Measurements from ENCODE around the gene BLZF1.

Gene BLZF1

DNA sequence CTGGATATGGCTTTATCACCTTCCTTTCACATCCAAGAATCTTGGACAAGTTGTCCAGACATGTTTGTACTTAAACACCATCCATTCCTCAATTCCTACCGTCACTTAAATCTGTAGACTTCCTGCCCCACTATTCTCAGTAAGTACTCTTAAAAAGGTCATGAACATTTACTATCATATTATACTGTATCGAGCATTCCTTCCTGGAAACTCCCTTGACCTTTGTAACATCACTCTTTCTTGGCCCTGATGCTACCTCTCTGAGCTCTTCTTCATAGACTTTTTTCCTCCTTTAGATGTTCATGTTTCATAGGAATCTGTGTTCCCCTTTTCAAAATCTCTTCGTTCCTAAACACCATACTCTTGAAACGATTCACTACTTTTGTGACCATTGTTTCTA, 15.5 kb downstream of the BLZF1 start:
- H4K8ac ChIP-seq (ENCODE audit: low read length), result no peak overlapping the region
- no peak overlapping the region for H2AFZ ChIP-seq (ENCODE audit: low read depth, low read length)
- no peak overlapping the region for H3K23ac ChIP-seq (ENCODE audit: low read length in 2 of 2)
- peaks cover 2 to 94% of the 10 kb centered on the region in 2 experiments for H3K36me3 ChIP-seq (ENCODE audit: control insufficient read depth in 1 of 2, insufficient read depth in 2 of 2, low read depth in 1 of 2, low read length in 2 of 2)
- H3K4me1 ChIP-seq (ENCODE audit: control insufficient read depth, insufficient read depth, low read depth, low read length), result no peaks in the 10 kb centered on the region
- H3K4ac ChIP-seq (ENCODE audit: low read depth in 1 of 2, low read length in 2 of 2), result no peak overlapping the region
- H4K91ac ChIP-seq (ENCODE audit: low read length), result no peak overlapping the region
- H3K9ac ChIP-seq (ENCODE audit: low read length), result no peak overlapping the region
- H3K4me3 ChIP-seq (ENCODE audit: insufficient read depth in 1 of 2, low read depth in 1 of 2, low read length in 2 of 2), result no peak overlapping the region
- H3K18ac ChIP-seq (ENCODE audit: low read depth in 1 of 2, low read length in 2 of 2), result no peak overlapping the region
- no peak overlapping the region for H3K4me2 ChIP-seq (ENCODE audit: low read length, poor library complexity, severe bottlenecking)
- no peaks in the 10 kb centered on the region for H3K27me3 ChIP-seq (ENCODE audit: control insufficient read depth in 1 of 2, insufficient read depth in 1 of 2, low read length in 2 of 2)
- H2BK12ac ChIP-seq (ENCODE audit: low read length in 2 of 2), result no peak overlapping the region
- WGBS, result 97% methylated on average over 2 of the region's 4 CpGs
- no peak overlapping the region for H2BK5ac ChIP-seq (ENCODE audit: low read depth, low read length, poor library complexity, severe bottlenecking)
- H2BK120ac ChIP-seq (ENCODE audit: low read depth, low read length), result no peak overlapping the region
- no peak overlapping the region for H3K27ac ChIP-seq (ENCODE audit: low read length, poor library complexity, severe bottlenecking)
- no peak for DNase-seq
- H3K79me1 ChIP-seq (replicated peaks; ENCODE audit: low read length, poor library complexity, severe bottlenecking), result peaks cover 9% of the 10 kb centered on the region
- H3K9me3 ChIP-seq (ENCODE audit: control insufficient read depth, low read length), result no peaks in the 10 kb centered on the region
- no peak overlapping the region for H2AK5ac ChIP-seq (ENCODE audit: low read length, severe bottlenecking)
- H2BK15ac ChIP-seq (ENCODE audit: low read depth, poor library complexity, severe bottlenecking), result no peak overlapping the region
- H3K14ac ChIP-seq (ENCODE audit: low read length in 2 of 2), result no peak overlapping the region

DNA sequence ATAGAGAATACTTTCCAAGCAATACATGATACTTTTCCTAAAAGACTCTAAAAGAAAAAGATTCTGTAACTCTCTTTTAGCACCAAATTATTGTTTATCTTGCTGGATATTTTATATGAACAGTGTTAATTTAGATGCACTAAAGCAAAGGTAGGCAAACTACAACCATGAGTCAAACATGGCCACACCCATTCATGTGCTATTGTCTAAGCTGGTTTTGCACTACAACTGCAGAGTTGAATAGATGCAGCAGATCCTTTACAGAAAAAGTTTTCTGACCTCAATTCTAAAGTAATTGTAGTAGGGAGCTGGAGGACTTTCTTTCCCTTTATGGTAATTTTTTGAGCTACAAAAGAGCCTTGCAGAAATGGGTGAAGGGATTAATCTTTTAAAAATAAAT, 19.4 kb downstream of the BLZF1 start:
- no peak overlapping the region for H3K4ac ChIP-seq (ENCODE audit: low read depth in 1 of 2, low read length in 2 of 2)
- H3K27me3 ChIP-seq (ENCODE audit: control insufficient read depth in 1 of 2, insufficient read depth in 1 of 2, low read length in 2 of 2), result no peaks in the 10 kb centered on the region

GRCh38 chr1:169390303-169390702, 22.3 kb downstream of the BLZF1 start:
- no peak overlapping the region for H3K4me3 ChIP-seq (ENCODE audit: insufficient read depth in 1 of 2, low read depth in 1 of 2, low read length in 2 of 2)
- H2BK120ac ChIP-seq (ENCODE audit: low read depth, low read length), result no peak overlapping the region
- H2BK5ac ChIP-seq (ENCODE audit: low read depth, low read length, poor library complexity, severe bottlenecking), result no peak overlapping the region
- no peak overlapping the region for H3K4ac ChIP-seq (ENCODE audit: low read depth in 1 of 2, low read length in 2 of 2)
- H3K9ac ChIP-seq (ENCODE audit: low read length), result no peak overlapping the region
- no peak overlapping the region for H3K27ac ChIP-seq (ENCODE audit: low read length, poor library complexity, severe bottlenecking)
- H3K9me3 ChIP-seq (ENCODE audit: control insufficient read depth, low read length), result no peaks in the 10 kb centered on the region
- no peak overlapping the region for H2BK12ac ChIP-seq (ENCODE audit: low read length in 2 of 2)
- no peak overlapping the region for H4K8ac ChIP-seq (ENCODE audit: low read length)
- no peak overlapping the region for H2BK15ac ChIP-seq (ENCODE audit: low read depth, poor library complexity, severe bottlenecking)
- peaks cover 11% of the 10 kb centered on the region for H3K79me1 ChIP-seq (replicated peaks; ENCODE audit: low read length, poor library complexity, severe bottlenecking)
- H3K18ac ChIP-seq (ENCODE audit: low read depth in 1 of 2, low read length in 2 of 2), result no peak overlapping the region
- H3K4me1 ChIP-seq (ENCODE audit: control insufficient read depth, insufficient read depth, low read depth, low read length), result peaks cover 3% of the 10 kb centered on the region
- no peak overlapping the region for H4K91ac ChIP-seq (ENCODE audit: low read length)
- H2AK5ac ChIP-seq (ENCODE audit: low read length, severe bottlenecking), result no peak overlapping the region
- no peak overlapping the region for H2AFZ ChIP-seq (ENCODE audit: low read depth, low read length)
- no peaks in the 10 kb centered on the region for H3K27me3 ChIP-seq (ENCODE audit: control insufficient read depth in 1 of 2, insufficient read depth in 1 of 2, low read length in 2 of 2)
- no peak for DNase-seq
- peaks cover 15 to 91% of the 10 kb centered on the region in 2 experiments for H3K36me3 ChIP-seq (ENCODE audit: control insufficient read depth in 1 of 2, insufficient read depth in 2 of 2, low read depth in 1 of 2, low read length in 2 of 2)
- H3K23ac ChIP-seq (ENCODE audit: low read length in 2 of 2), result no peak overlapping the region
- no peak overlapping the region for H3K14ac ChIP-seq (ENCODE audit: low read length in 2 of 2)
- no peak overlapping the region for H3K4me2 ChIP-seq (ENCODE audit: low read length, poor library complexity, severe bottlenecking)

More for the DNA sequence above, 19.4 kb downstream of the BLZF1 start:
- Histone ChIP-seq H3K4me3 (ENCODE audit: insufficient read depth in 1 of 2, low read depth in 1 of 2, low read length in 2 of 2) (no peak overlapping the region), H2BK5ac (ENCODE audit: low read depth, low read length, poor library complexity, severe bottlenecking) (no peak overlapping the region), H3K4me1 (ENCODE audit: control insufficient read depth, insufficient read depth, low read depth, low read length) (peaks cover 3% of the 10 kb centered on the region), H2AK5ac (ENCODE audit: low read length, severe bottlenecking) (no peak overlapping the region), H4K8ac (ENCODE audit: low read length) (no peak overlapping the region), H3K18ac (ENCODE audit: low read depth in 1 of 2, low read length in 2 of 2) (no peak overlapping the region), H2BK120ac (ENCODE audit: low read depth, low read length) (no peak overlapping the region), H3K27ac (ENCODE audit: low read length, poor library complexity, severe bottlenecking) (no peak overlapping the region), H2BK15ac (ENCODE audit: low read depth, poor library complexity, severe bottlenecking) (no peak overlapping the region), H3K14ac (ENCODE audit: low read length in 2 of 2) (no peak overlapping the region), H3K4me2 (ENCODE audit: low read length, poor library complexity, severe bottlenecking) (no peak overlapping the region), H3K36me3 (ENCODE audit: control insufficient read depth in 1 of 2, insufficient read depth in 2 of 2, low read depth in 1 of 2, low read length in 2 of 2) (peaks cover 14 to 95% of the 10 kb centered on the region in 2 experiments), H3K79me1 (replicated peaks; ENCODE audit: low read length, poor library complexity, severe bottlenecking) (peaks cover 10% of the 10 kb centered on the region), H3K9me3 (ENCODE audit: control insufficient read depth, low read length) (no peaks in the 10 kb centered on the region), H2AFZ (ENCODE audit: low read depth, low read length) (no peak overlapping the region), H3K23ac (ENCODE audit: low read length in 2 of 2) (no peak overlapping the region), H3K9ac (ENCODE audit: low read length) (no peak overlapping the region), H2BK12ac (ENCODE audit: low read length in 2 of 2) (no peak overlapping the region), H4K91ac (ENCODE audit: low read length) (no peak overlapping the region)
- no peak for DNase-seq

GRCh38 chr1:169392406-169392805, 24.4 kb downstream of the BLZF1 start:
- H4K8ac ChIP-seq (ENCODE audit: low read length), result no peak overlapping the region
- no peak overlapping the region for H3K4me2 ChIP-seq (ENCODE audit: low read length, poor library complexity, severe bottlenecking)
- no peak overlapping the region for H4K91ac ChIP-seq (ENCODE audit: low read length)
- H3K4ac ChIP-seq (ENCODE audit: low read depth in 1 of 2, low read length in 2 of 2), result no peak overlapping the region
- H3K9me3 ChIP-seq (ENCODE audit: control insufficient read depth, low read length), result no peaks in the 10 kb centered on the region
- H3K14ac ChIP-seq (ENCODE audit: low read length in 2 of 2), result no peak overlapping the region
- no peak overlapping the region for H3K23ac ChIP-seq (ENCODE audit: low read length in 2 of 2)
- no peak overlapping the region for H3K18ac ChIP-seq (ENCODE audit: low read depth in 1 of 2, low read length in 2 of 2)
- H3K27me3 ChIP-seq (ENCODE audit: control insufficient read depth in 1 of 2, insufficient read depth in 1 of 2, low read length in 2 of 2), result no peaks in the 10 kb centered on the region
- H3K4me1 ChIP-seq (ENCODE audit: control insufficient read depth, insufficient read depth, low read depth, low read length), result peaks cover 3% of the 10 kb centered on the region
- no peak overlapping the region for H2BK5ac ChIP-seq (ENCODE audit: low read depth, low read length, poor library complexity, severe bottlenecking)
- H3K79me1 ChIP-seq (replicated peaks; ENCODE audit: low read length, poor library complexity, severe bottlenecking), result peaks cover 11% of the 10 kb centered on the region
- H2AFZ ChIP-seq (ENCODE audit: low read depth, low read length), result no peak overlapping the region
- no peak overlapping the region for H2BK15ac ChIP-seq (ENCODE audit: low read depth, poor library complexity, severe bottlenecking)
- H3K27ac ChIP-seq (ENCODE audit: low read length, poor library complexity, severe bottlenecking), result no peak overlapping the region
- H3K9ac ChIP-seq (ENCODE audit: low read length), result no peak overlapping the region
- DNase-seq, result no peak
- no peak overlapping the region for H2BK120ac ChIP-seq (ENCODE audit: low read depth, low read length)
- H3K4me3 ChIP-seq (ENCODE audit: insufficient read depth in 1 of 2, low read depth in 1 of 2, low read length in 2 of 2), result no peak overlapping the region
- H2AK5ac ChIP-seq (ENCODE audit: low read length, severe bottlenecking), result no peak overlapping the region
- no peak overlapping the region for H2BK12ac ChIP-seq (ENCODE audit: low read length in 2 of 2)
- no CpG with 5 or more reads among the region's 1 CpG for WGBS
- H3K36me3 ChIP-seq (ENCODE audit: control insufficient read depth in 1 of 2, insufficient read depth in 2 of 2, low read depth in 1 of 2, low read length in 2 of 2), result peaks cover 15 to 88% of the 10 kb centered on the region in 2 experiments

Measured in mesenchymal stem cell (in vitro differentiated cells and primary cell).